ENCODE data around the gene IFFO2.

Gene IFFO2

GRCh38 chr1:18972531-18972930 lies 16.1 kb upstream of the IFFO2 start:
- no peak for DNase-seq (ENCODE audit: low spot score)

GRCh38 chr1:18970762-18971161 lies 14.3 kb upstream of the IFFO2 start:
- no peak for DNase-seq (ENCODE audit: low spot score)

GRCh38 chr1:18970358-18970757 lies 13.9 kb upstream of the IFFO2 start:
- DNase-seq (ENCODE audit: low spot score) = no peak

GRCh38 chr1:18967066-18967690 lies 10.7 kb upstream of the IFFO2 start:
- no peak for DNase-seq (ENCODE audit: low spot score)

- no peak for DNase-seq (ENCODE audit: low spot score)
Measured at GRCh38 chr1:18965206-18966173, 9.0 kb upstream of the IFFO2 start.

- DNase-seq (ENCODE audit: low spot score) = no peak
Measured at GRCh38 chr1:18963968-18964367, 7.5 kb upstream of the IFFO2 start.

- DNase-seq (ENCODE audit: low spot score) = no peak
Measured at GRCh38 chr1:18962855-18963737, 6.6 kb upstream of the IFFO2 start.

- no peak for DNase-seq (ENCODE audit: low spot score)
Measured at GRCh38 chr1:18962121-18962721, 5.7 kb upstream of the IFFO2 start.

GRCh38 chr1:18960821-18961220 lies 4.3 kb upstream of the IFFO2 start:
- DNase-seq (ENCODE audit: low spot score) = no peak

GRCh38 chr1:18960409-18960808 lies 3.9 kb upstream of the IFFO2 start:
- no peak for DNase-seq (ENCODE audit: low spot score)

- no peak for DNase-seq (ENCODE audit: low spot score)
Measured at GRCh38 chr1:18959591-18959990, 3.1 kb upstream of the IFFO2 start.

- DNase-seq (ENCODE audit: low spot score) = no peak
Measured at GRCh38 chr1:18957532-18958300, 1.2 kb upstream of the IFFO2 start.

- DNase-seq (ENCODE audit: low spot score) = no peak
Measured at GRCh38 chr1:18957136-18957521, 653 bp upstream of the IFFO2 start.

GRCh38 chr1:18955441-18956192 lies 859 bp downstream of the IFFO2 start:
- no peak for DNase-seq (ENCODE audit: low spot score)

GRCh38 chr1:18955131-18955440 lies 1.4 kb downstream of the IFFO2 start:
- DNase-seq (ENCODE audit: low spot score) = no peak

- no peak for DNase-seq (ENCODE audit: low spot score)
Measured at GRCh38 chr1:18954270-18955071, 2.0 kb downstream of the IFFO2 start.

GRCh38 chr1:18953731-18954231 lies 2.7 kb downstream of the IFFO2 start:
- no peak for DNase-seq (ENCODE audit: low spot score)

- DNase-seq (ENCODE audit: low spot score) = no peak
Measured at GRCh38 chr1:18951818-18952391, 4.6 kb downstream of the IFFO2 start.

- no peak for DNase-seq (ENCODE audit: low spot score)
Measured at GRCh38 chr1:18951416-18951815, 5.1 kb downstream of the IFFO2 start.

Measured in COLO829 (cell line).